Measurements from ENCODE around the gene SUPT3H. TPM values are rescaled to one million over a fixed set of nuclear protein-coding genes. Genes with fewer than 3 reads are reported as not detected.

The SUPT3H gene
- total RNA-seq, 1 donor = 4.7 TPM

GRCh38 chr6:45226081-45226480, 151.7 kb downstream of the SUPT3H start:
- no peaks in the 10 kb centered on the region for H3K36me3 ChIP-seq (ENCODE audit: insufficient read depth, low read length)
- peak; percentile 18 for TF ChIP-seq CTCF (IDR thresholded peaks at IDR 0.05; ENCODE audit: extremely low read depth, low read depth, low read length)
- no peak overlapping the region for H2AFZ ChIP-seq (ENCODE audit: low read length)
- DNase-seq (ENCODE audit: insufficient read length, low spot score, missing footprints) = no peak
- H3K4me3 ChIP-seq (ENCODE audit: insufficient read depth, low read length) = no peak overlapping the region
- H3K27me3 ChIP-seq (ENCODE audit: insufficient read depth, low read length) = no peaks in the 10 kb centered on the region
- no peak overlapping the region for H3K27ac ChIP-seq (ENCODE audit: low read depth, low read length)
- no peaks in the 10 kb centered on the region for H3K79me2 ChIP-seq (ENCODE audit: insufficient read depth, low read length)
- no peaks in the 10 kb centered on the region for H3K9me3 ChIP-seq (ENCODE audit: low read depth, low read length)
- no peaks in the 10 kb centered on the region for H3K4me1 ChIP-seq (ENCODE audit: insufficient read depth, low read length)
- H3K4me2 ChIP-seq (ENCODE audit: insufficient read depth, low read length) = no peak overlapping the region
- H4K20me1 ChIP-seq (ENCODE audit: insufficient read depth, low read length) = no peaks in the 10 kb centered on the region

GRCh38 chr6:45222380-45222779, 155.4 kb downstream of the SUPT3H start:
- Histone ChIP-seq H4K20me1 (ENCODE audit: insufficient read depth, low read length) (no peaks in the 10 kb centered on the region), H3K27me3 (ENCODE audit: insufficient read depth, low read length) (no peaks in the 10 kb centered on the region), H2AFZ (ENCODE audit: low read length) (no peak overlapping the region), H3K4me1 (ENCODE audit: insufficient read depth, low read length) (no peaks in the 10 kb centered on the region), H3K4me3 (ENCODE audit: insufficient read depth, low read length) (no peak overlapping the region), H3K9me3 (ENCODE audit: low read depth, low read length) (no peaks in the 10 kb centered on the region), H3K36me3 (ENCODE audit: insufficient read depth, low read length) (no peaks in the 10 kb centered on the region), H3K27ac (ENCODE audit: low read depth, low read length) (no peak overlapping the region), H3K79me2 (ENCODE audit: insufficient read depth, low read length) (no peaks in the 10 kb centered on the region), H3K4me2 (ENCODE audit: insufficient read depth, low read length) (no peak overlapping the region)
- no peak for DNase-seq (ENCODE audit: insufficient read length, low spot score, missing footprints)
- TF ChIP-seq CTCF (IDR thresholded peaks at IDR 0.05; ENCODE audit: extremely low read depth, low read depth, low read length) = no peak

GRCh38 chr6:45215759-45216158, 162.0 kb downstream of the SUPT3H start:
- no peak for TF ChIP-seq CTCF (IDR thresholded peaks at IDR 0.05; ENCODE audit: extremely low read depth, low read depth, low read length)
- Histone ChIP-seq H3K4me1 (ENCODE audit: insufficient read depth, low read length) (no peaks in the 10 kb centered on the region), H3K27ac (ENCODE audit: low read depth, low read length) (no peak overlapping the region), H3K9me3 (ENCODE audit: low read depth, low read length) (no peaks in the 10 kb centered on the region), H3K4me3 (ENCODE audit: insufficient read depth, low read length) (no peak overlapping the region), H3K79me2 (ENCODE audit: insufficient read depth, low read length) (no peaks in the 10 kb centered on the region), H2AFZ (ENCODE audit: low read length) (no peak overlapping the region), H3K36me3 (ENCODE audit: insufficient read depth, low read length) (no peaks in the 10 kb centered on the region), H3K27me3 (ENCODE audit: insufficient read depth, low read length) (no peaks in the 10 kb centered on the region), H4K20me1 (ENCODE audit: insufficient read depth, low read length) (no peaks in the 10 kb centered on the region), H3K4me2 (ENCODE audit: insufficient read depth, low read length) (no peak overlapping the region)
- no peak for DNase-seq (ENCODE audit: insufficient read length, low spot score, missing footprints)

GRCh38 chr6:45212976-45213375, 164.8 kb downstream of the SUPT3H start:
- Histone ChIP-seq H3K36me3 (ENCODE audit: insufficient read depth, low read length) (no peaks in the 10 kb centered on the region), H3K4me3 (ENCODE audit: insufficient read depth, low read length) (no peak overlapping the region), H2AFZ (ENCODE audit: low read length) (no peak overlapping the region), H4K20me1 (ENCODE audit: insufficient read depth, low read length) (no peaks in the 10 kb centered on the region), H3K27me3 (ENCODE audit: insufficient read depth, low read length) (no peaks in the 10 kb centered on the region), H3K9me3 (ENCODE audit: low read depth, low read length) (no peaks in the 10 kb centered on the region), H3K27ac (ENCODE audit: low read depth, low read length) (no peak overlapping the region), H3K4me2 (ENCODE audit: insufficient read depth, low read length) (no peak overlapping the region), H3K4me1 (ENCODE audit: insufficient read depth, low read length) (no peaks in the 10 kb centered on the region), H3K79me2 (ENCODE audit: insufficient read depth, low read length) (no peaks in the 10 kb centered on the region)
- no peak for TF ChIP-seq CTCF (IDR thresholded peaks at IDR 0.05; ENCODE audit: extremely low read depth, low read depth, low read length)
- no peak for DNase-seq (ENCODE audit: insufficient read length, low spot score, missing footprints)

Measured in osteoblast (primary cell).